ENCODE data around the gene CCNI2.

- no peak for TF ChIP-seq CTCF (IDR thresholded peaks at IDR 0.05)
- no peak for TF ChIP-seq TP53 (CRISPR knock-in tag; IDR thresholded peaks at IDR 0.05)
- no peak for TF ChIP-seq NR1H2 (CRISPR knock-in tag; IDR thresholded peaks at IDR 0.05)
- TF ChIP-seq ZNF317 (CRISPR knock-in tag; IDR thresholded peaks at IDR 0.05; ENCODE audit: borderline replicate concordance, low read depth), result no peak
- TF ChIP-seq NR3C1 (CRISPR knock-in tag; conservative IDR thresholded peaks at IDR 0.05; ENCODE audit: low read depth), result no peak
- TF ChIP-seq USF2 (CRISPR knock-in tag; IDR thresholded peaks at IDR 0.05), result no peak
- no peak for TF ChIP-seq CREB1 (CRISPR knock-in tag; IDR thresholded peaks at IDR 0.05)
- no peak for TF ChIP-seq JUN (CRISPR knock-in tag; IDR thresholded peaks at IDR 0.05)
- TF ChIP-seq ZNF232 (CRISPR knock-in tag; IDR thresholded peaks at IDR 0.05), result no peak
- TF ChIP-seq ELF4 (CRISPR knock-in tag; IDR thresholded peaks at IDR 0.05; ENCODE audit: low read depth), result no peak
- no peak for TF ChIP-seq NFYB (CRISPR knock-in tag; conservative IDR thresholded peaks at IDR 0.05; ENCODE audit: low read depth)
Measured at GRCh38 chr5:132748522-132749000, 1.3 kb downstream of the CCNI2 start.

Data from WTC11 (cell line).